IMR-90 (cell line): Measurements from ENCODE around the gene MTPN. TPM values are rescaled to one million over a fixed set of nuclear protein-coding genes. Genes with fewer than 3 reads are reported as not detected.

Experiments used
- ATAC-seq: fragments of 200-7000 bp; cut with Tn5 transposase; 2 replicates; pipeline ENCODE4 v1.9.1; 2020; ENCODE audit warnings: low read depth, mild to moderate bottlenecking, moderate library complexity
- BruUV-seq: library from RNA; stranded (reverse); fragments of 400-500 nt; replicated peaks from 2 replicates; lab custom pipeline; 2021; lab: Mats Ljungman, UMichigan
- CTCF ChIA-PET: fragments of 300-600 bp; formaldehyde crosslinking; extraction: SDS; loops from one replicate; lab custom pipeline; 2021; ENCODE audit warnings: antibody characterized with exemption; lab: Yijun Ruan, JAX
- POLR2A ChIA-PET: fragments of 300-600 bp; sonication (Branson Sonifier 250); formaldehyde crosslinking; loops from one replicate; lab custom pipeline; 2022; ENCODE audit warnings: antibody characterized with exemption; ENCODE audit not compliant: unreplicated experiment; lab: Charles Lee
- DNase-seq: peaks from one replicate; pipeline ENCODE4 v3.0.0; 2013
- H2AFZ ChIP-seq: replicated peaks from 2 replicates; pipeline ENCODE3; 2013; ENCODE audit warnings: low read length, mild to moderate bottlenecking; ENCODE audit not compliant: poor library complexity
- H2AK5ac ChIP-seq: 2 replicates; pipeline ENCODE4 v1.6.1; 2013; ENCODE audit warnings: low read depth, low read length, inconsistent platforms
- H2AK9ac ChIP-seq: replicated peaks from 2 replicates; pipeline ENCODE3; 2013; ENCODE audit warnings: mild to moderate bottlenecking, low read depth, low read length, moderate library complexity; ENCODE audit not compliant: poor library complexity
- H2BK120ac ChIP-seq: 2 replicates; pipeline ENCODE4 v1.6.1; 2013; ENCODE audit warnings: low read depth, low read length, inconsistent platforms
- H2BK15ac ChIP-seq: 3 replicates; pipeline ENCODE4 v1.6.1; 2013; ENCODE audit warnings: low read depth, low read length, inconsistent platforms
- H2BK20ac ChIP-seq: 2 replicates; pipeline ENCODE4 v1.6.1; 2013; ENCODE audit warnings: low read depth, mild to moderate bottlenecking, inconsistent platforms, low read length, moderate library complexity
- H2BK5ac ChIP-seq: 2 replicates; pipeline ENCODE4 v1.6.1; 2013; ENCODE audit warnings: mild to moderate bottlenecking, low read depth, low read length, inconsistent platforms; ENCODE audit not compliant: poor library complexity, severe bottlenecking
- H3K14ac ChIP-seq: replicated peaks from 2 replicates; pipeline ENCODE4 v1.6.1; 2013; ENCODE audit warnings: low read depth, low read length, inconsistent platforms
- H3K18ac ChIP-seq: 2 replicates; pipeline ENCODE4 v1.6.1; 2013; ENCODE audit warnings: low read depth, low read length, control low read depth
- H3K23ac ChIP-seq: 2 replicates; pipeline ENCODE4 v1.6.1; 2013; ENCODE audit warnings: low read depth, low read length, inconsistent platforms
- H3K27ac ChIP-seq: 2 replicates; pipeline ENCODE4 v1.5.1; 2013; ENCODE audit warnings: mild to moderate bottlenecking, control low read depth, low read length; ENCODE audit not compliant: insufficient read depth
- H3K27me3 ChIP-seq: 2 replicates; pipeline ENCODE4 v1.6.1; 2013; ENCODE audit warnings: low read length; ENCODE audit not compliant: control insufficient read depth, insufficient read depth
- H3K36me3 ChIP-seq: 2 replicates; pipeline ENCODE4 v1.6.1; 2013; ENCODE audit warnings: low read length, mixed read lengths; ENCODE audit not compliant: control insufficient read depth, insufficient read depth
- H3K4ac ChIP-seq: 2 replicates; pipeline ENCODE4 v1.6.1; 2013; ENCODE audit warnings: low read depth, low read length, inconsistent platforms
- H3K4me1 ChIP-seq: 2 replicates; pipeline ENCODE4 v1.6.1; 2013; ENCODE audit warnings: low read length, mixed read lengths; ENCODE audit not compliant: control insufficient read depth, insufficient read depth
- H3K4me2 ChIP-seq: 2 replicates; pipeline ENCODE4 v1.6.1; 2013; ENCODE audit warnings: low read depth, mild to moderate bottlenecking, control low read depth, low read length, moderate library complexity
- H3K4me3 ChIP-seq: 2 replicates; pipeline ENCODE4 v1.5.1; 2013; ENCODE audit warnings: low read depth, mild to moderate bottlenecking, control low read depth, low read length, moderate library complexity; ENCODE audit not compliant: insufficient read depth
- H3K56ac ChIP-seq: 2 replicates; pipeline ENCODE4 v1.6.1; 2013; ENCODE audit warnings: low read length, inconsistent platforms; ENCODE audit not compliant: insufficient read depth; ENCODE audit errors: extremely low read depth
- H3K79me1 ChIP-seq, 2 experiments: 2 replicates each; pipeline ENCODE4 v1.6.1; 2013; ENCODE audit warnings: low read length in 2 of 2, inconsistent platforms in 1 of 2, low read depth in 1 of 2
- H3K9ac ChIP-seq: 2 replicates; pipeline ENCODE4 v1.6.1; 2013; ENCODE audit warnings: low read depth, low read length, control low read depth
- H3K9me1 ChIP-seq: 2 replicates; pipeline ENCODE4 v1.6.1; 2013; ENCODE audit warnings: low read length, inconsistent platforms; ENCODE audit not compliant: insufficient read depth
- H3K9me3 ChIP-seq: 2 replicates; pipeline ENCODE4 v1.6.1; 2013; ENCODE audit warnings: low read length; ENCODE audit not compliant: control insufficient read depth, insufficient read depth
- H4K20me1 ChIP-seq: 2 replicates; pipeline ENCODE4 v1.6.1; 2013; ENCODE audit warnings: low read length, inconsistent platforms; ENCODE audit not compliant: insufficient read depth
- H4K5ac ChIP-seq: 2 replicates; pipeline ENCODE4 v1.6.1; 2013; ENCODE audit warnings: mild to moderate bottlenecking, low read depth, low read length, control low read depth
- H4K8ac ChIP-seq, 2 experiments: 2 replicates each; pipeline ENCODE4 v1.6.1; 2013; ENCODE audit warnings: low read depth in 2 of 2, low read length in 2 of 2, control low read depth in 1 of 2, inconsistent platforms in 1 of 2
- H4K91ac ChIP-seq: 2 replicates; pipeline ENCODE4 v1.6.1; 2013; ENCODE audit warnings: low read depth, low read length, inconsistent platforms; ENCODE audit not compliant: insufficient read depth
- BHLHE40 ChIP-seq: fragments of 150-350 bp; IDR thresholded peaks from 2 replicates; pipeline ENCODE4 v1.6.1; 2016; ENCODE audit warnings: mild to moderate bottlenecking, low read depth, low read length
- CEBPB ChIP-seq: IDR thresholded peaks from 2 replicates; pipeline ENCODE4 v1.6.1; 2012; ENCODE audit warnings: low read depth, low read length, improper control_type of control experiment
- CHD1 ChIP-seq: IDR thresholded peaks from 2 replicates; pipeline ENCODE4 v1.6.1; 2012; ENCODE audit warnings: low read depth, low read length, improper control_type of control experiment
- CTCF ChIP-seq: conservative IDR thresholded peaks from 2 replicates; pipeline ENCODE4 v1.5.1; 2012; ENCODE audit warnings: mild to moderate bottlenecking, low read depth, low read length, improper control_type of control experiment
- ELK1 ChIP-seq: fragments of 150-350 bp; IDR thresholded peaks from 2 replicates; pipeline ENCODE4 v1.6.1; 2016; ENCODE audit warnings: low read depth, mild to moderate bottlenecking, low read length, moderate library complexity, borderline replicate concordance
- FOS ChIP-seq: fragments of 150-350 bp; IDR thresholded peaks from 2 replicates; pipeline ENCODE4 v1.6.1; 2016; ENCODE audit warnings: low read depth, low read length
- MAFK ChIP-seq: IDR thresholded peaks from 2 replicates; pipeline ENCODE4 v1.6.1; 2012; ENCODE audit warnings: low read depth, low read length, improper control_type of control experiment
- MAZ ChIP-seq: IDR thresholded peaks from 2 replicates; pipeline ENCODE4 v1.6.1; 2012; ENCODE audit warnings: low read depth, mild to moderate bottlenecking, low read length, improper control_type of control experiment, moderate library complexity, borderline replicate concordance
- MXI1 ChIP-seq: IDR thresholded peaks from 2 replicates; pipeline ENCODE4 v1.6.1; 2012; ENCODE audit warnings: low read depth, mild to moderate bottlenecking, low read length, moderate library complexity, borderline replicate concordance
- NFE2L2 ChIP-seq: fragments of 150-350 bp; IDR thresholded peaks from 2 replicates; pipeline ENCODE4 v1.6.1; 2016; ENCODE audit warnings: low read depth, mild to moderate bottlenecking, low read length
- POLR2A ChIP-seq: IDR thresholded peaks from 2 replicates; pipeline ENCODE4 v1.6.1; 2012; ENCODE audit warnings: mild to moderate bottlenecking, low read depth, low read length
- RAD21 ChIP-seq: IDR thresholded peaks from 2 replicates; pipeline ENCODE4 v1.6.1; 2012; ENCODE audit warnings: low read length, improper control_type of control experiment
- RCOR1 ChIP-seq: IDR thresholded peaks from 2 replicates; pipeline ENCODE4 v1.6.1; 2012; ENCODE audit warnings: mild to moderate bottlenecking, low read length, improper control_type of control experiment; ENCODE audit not compliant: insufficient replicate concordance
- RFX5 ChIP-seq: IDR thresholded peaks from 2 replicates; pipeline ENCODE4 v1.8.0; 2012; ENCODE audit warnings: low read depth, mild to moderate bottlenecking, low read length, moderate library complexity
- SMC3 ChIP-seq: fragments of 150-350 bp; IDR thresholded peaks from 2 replicates; pipeline ENCODE4 v1.6.1; 2016; ENCODE audit warnings: low read depth, mild to moderate bottlenecking, antibody characterized with exemption, low read length, moderate library complexity
- WGBS, 2 experiments: methylation state at CpG; one replicate each; pipeline versions ENCODE4 v1.1.5 to v1.1.7; 2013; ENCODE audit warnings: missing lambda C conversion rate in 2 of 2; ENCODE audit not compliant: insufficient read length in 1 of 2; ENCODE audit errors: extremely low coverage in 2 of 2; 5-methylcytosine and 5-hydroxymethylcytosine counted together
- dilution Hi-C: fragments of 300-500 bp; cut with HindIII; formaldehyde crosslinking; loops from one replicate; pipeline ENCODE4 v1.14.3; 2018; ENCODE audit warnings: low sequenced_read_pairs; ENCODE audit not compliant: unreplicated experiment
- in situ Hi-C: fragments of 300-500 bp; cut with MboI; formaldehyde crosslinking; loops from 3 replicates; pipeline ENCODE4 v1.14.3; 2019; ENCODE audit warnings: low sequenced_read_pairs, inconsistent platforms, mixed read lengths
- intact Hi-C: fragments of 100-400 bp; cut with micrococcal nuclease; formaldehyde crosslinking; loops from 2 replicates; pipeline ENCODE4 v1.10.0; 2022
- polyA plus RNA-seq, 3 experiments: library from polyadenylated mRNA; depleted of rRNA; stranded (reverse); fragments of >200 nt; gene quantifications; 2 replicates each; pipeline ENCODE4 v1.2.3, GENCODE V29; 2012; ENCODE audit warnings: low replicate concordance in 1 of 3
- total RNA-seq: library from RNA; depleted of rRNA; stranded (reverse); fragments of >200 nt; gene quantifications from 2 replicates; pipeline ENCODE4 v1.2.3, GENCODE V29; 2012
- TF ChIP-seq, protein P1 (sequence below): fragments of 150-350 bp; IDR thresholded peaks from 2 replicates; pipeline ENCODE4 v1.6.1; 2017; ENCODE audit warnings: mild to moderate bottlenecking, antibody characterized with exemption, low read length, low read depth

Gene MTPN
- total and polyA plus RNA-seq, 2 of the 4 experiments (the other 2 are of a cell fraction) = 58.8 to 94.4 TPM

DNA sequence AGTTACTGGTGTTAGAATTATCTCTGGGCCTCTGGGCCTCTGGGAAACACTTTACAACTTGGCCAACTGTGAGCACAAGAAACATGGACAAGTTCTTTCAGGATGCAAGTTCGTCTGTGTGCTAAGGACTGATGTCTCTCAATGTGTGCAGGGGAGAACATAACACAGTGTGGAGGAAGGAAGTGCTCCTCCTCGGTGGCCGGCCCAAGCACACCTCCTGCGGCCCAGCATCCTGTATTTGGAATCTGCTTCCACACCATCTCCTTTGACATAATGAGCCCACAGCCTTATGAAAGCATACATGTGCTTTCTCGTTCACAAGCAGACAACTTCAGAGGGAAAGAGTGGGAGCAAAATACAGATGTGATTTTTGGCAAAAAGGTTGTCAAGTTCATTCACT lies 59.0 kb downstream of the MTPN start:
- H4K20me1 ChIP-seq = no peaks in the 10 kb centered on the region
- H3K9ac ChIP-seq = no peak overlapping the region
- DNase-seq (no peak), ATAC-seq (no peak)
- H2AFZ ChIP-seq = no peak overlapping the region
- CTCF ChIA-PET = no interaction called here
- H3K9me1 ChIP-seq = peaks cover 8% of the 10 kb centered on the region; the same call in 1 of the 2 replicates
- H3K4me2 ChIP-seq = no peak overlapping the region
- no peak overlapping the region for H2AK5ac ChIP-seq
- H3K79me1 ChIP-seq = 0 out of 4 replicates have a peak, but pooled peaks cover 0 to 4% of the 10 kb centered on the region in 2 experiments
- TF ChIP-seq RCOR1 (no peak), NFE2L2 (no peak), MXI1 (no peak), ELK1 (no peak), MAZ (no peak), RAD21 (no peak), BHLHE40 (no peak), CHD1 (no peak), CEBPB (no peak), POLR2A (no peak), CTCF (no peak), SMC3 (no peak), FOS (no peak), MAFK (no peak), RFX5 (no peak)
- TF ChIP-seq, protein P1, sequence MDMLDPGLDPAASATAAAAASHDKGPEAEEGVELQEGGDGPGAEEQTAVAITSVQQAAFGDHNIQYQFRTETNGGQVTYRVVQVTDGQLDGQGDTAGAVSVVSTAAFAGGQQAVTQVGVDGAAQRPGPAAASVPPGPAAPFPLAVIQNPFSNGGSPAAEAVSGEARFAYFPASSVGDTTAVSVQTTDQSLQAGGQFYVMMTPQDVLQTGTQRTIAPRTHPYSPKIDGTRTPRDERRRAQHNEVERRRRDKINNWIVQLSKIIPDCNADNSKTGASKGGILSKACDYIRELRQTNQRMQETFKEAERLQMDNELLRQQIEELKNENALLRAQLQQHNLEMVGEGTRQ = no peak
- H4K5ac ChIP-seq = no peak overlapping the region
- no peaks in the 10 kb centered on the region for H3K4me1 ChIP-seq
- no peak overlapping the region for H3K56ac ChIP-seq
- WGBS, 2 experiments = no CpG with 5 or more reads among the region's 5 CpGs
- H2AK9ac ChIP-seq = no peak overlapping the region
- no peak overlapping the region for H3K27ac ChIP-seq
- POLR2A ChIA-PET = no interaction called here
- H4K8ac ChIP-seq = no peak overlapping the region
- H3K18ac ChIP-seq = no peak overlapping the region
- H3K36me3 ChIP-seq = no peaks in the 10 kb centered on the region
- no peak overlapping the region for H2BK5ac ChIP-seq
- intact Hi-C loops = no loop called here
- no peak overlapping the region for H4K91ac ChIP-seq
- H3K9me3 ChIP-seq = no peaks in the 10 kb centered on the region
- in situ Hi-C loops = no loop called here
- no peak overlapping the region for H3K14ac ChIP-seq
- BruUV-seq = no TSS peak
- dilution Hi-C loops = no loop called here
- H3K27me3 ChIP-seq = no peaks in the 10 kb centered on the region
- H3K4ac ChIP-seq = no peak overlapping the region
- H3K23ac ChIP-seq = no peak overlapping the region
- H2BK120ac ChIP-seq = no peak overlapping the region
- no peak overlapping the region for H2BK20ac ChIP-seq
- no peak overlapping the region for H3K4me3 ChIP-seq
- H2BK15ac ChIP-seq = no peak overlapping the region
